GM18909 (cell line): ENCODE measurements around the gene PAGE4.

Source experiments
- ATAC-seq: cut with Tn5 transposase; IDR thresholded peaks from one replicate; pipeline ENCODE4 v1.9.1; 2021; ENCODE audit warnings: mild to moderate bottlenecking; ENCODE audit not compliant: unreplicated experiment, poor library complexity

PAGE4 gene

GRCh38 chrX:49829016-49829415, at the start of gene PAGE4:
Gene PAGE4 (plus strand): TSS chrX:49829303. CDS start chrX:49830429, 1,126 bp downstream.
- no peak for ATAC-seq

GRCh38 chrX:49784747-49785280, 44.3 kb upstream of the PAGE4 start:
- ATAC-seq, result no peak

- no peak for ATAC-seq
Observed at GRCh38 chrX:49792376-49792775, 36.7 kb upstream of the PAGE4 start.

- ATAC-seq, result no peak
Observed at GRCh38 chrX:49793686-49794085, 35.4 kb upstream of the PAGE4 start.

GRCh38 chrX:49799828-49800227, 29.3 kb upstream of the PAGE4 start:
- ATAC-seq, result no peak

- ATAC-seq, result no peak
Observed at GRCh38 chrX:49809891-49810632, 19.0 kb upstream of the PAGE4 start.

GRCh38 chrX:49812177-49812576, 16.9 kb upstream of the PAGE4 start:
- ATAC-seq, result no peak

GRCh38 chrX:49816435-49816834, 12.7 kb upstream of the PAGE4 start:
- ATAC-seq, result no peak

- peak; percentile 55 for ATAC-seq
Observed at GRCh38 chrX:49838374-49838773, 9.3 kb downstream of the PAGE4 start.

- peak; percentile 57 for ATAC-seq
Observed at GRCh38 chrX:49840679-49841078, 11.6 kb downstream of the PAGE4 start.

- no peak for ATAC-seq
Observed at GRCh38 chrX:49842621-49843020, 13.5 kb downstream of the PAGE4 start.

GRCh38 chrX:49844611-49845010, 15.5 kb downstream of the PAGE4 start:
- no peak for ATAC-seq

- peak; percentile 46 for ATAC-seq
Observed at GRCh38 chrX:49845701-49846403, 16.7 kb downstream of the PAGE4 start.

GRCh38 chrX:49846522-49846921, 17.4 kb downstream of the PAGE4 start:
- no peak for ATAC-seq

- ATAC-seq, result no peak
Observed at GRCh38 chrX:49848275-49848674, 19.2 kb downstream of the PAGE4 start.

GRCh38 chrX:49850028-49850427, 20.9 kb downstream of the PAGE4 start:
- ATAC-seq, result no peak

- ATAC-seq, result no peak
Observed at GRCh38 chrX:49853661-49854060, 24.6 kb downstream of the PAGE4 start.

GRCh38 chrX:49856819-49857218, 27.7 kb downstream of the PAGE4 start:
- ATAC-seq, result no peak

- ATAC-seq, result no peak
Observed at GRCh38 chrX:49858341-49858740, 29.2 kb downstream of the PAGE4 start.

- ATAC-seq, result no peak
Observed at GRCh38 chrX:49859491-49859890, 30.4 kb downstream of the PAGE4 start.

GRCh38 chrX:49860867-49861535, 31.9 kb downstream of the PAGE4 start:
- no peak for ATAC-seq
